ENCODE results near the gene TAF9B. TPM values are rescaled to one million over a fixed set of nuclear protein-coding genes. Genes with fewer than 3 reads are reported as not detected.
"Not testable (repeated sequence)": the region's sequence is repeated elsewhere in the genome, so short reads cannot be mapped to it uniquely, and the experiment has no call there.

TAF9B gene
- total RNA-seq, result 23.0 TPM in 2 replicates

GRCh38 chrX:78139160-78140123 lies at the start of gene TAF9B:
TAF9B (minus strand) TSS chrX:78139650; CDS start chrX:78139611, 39 bp downstream.
- intact Hi-C loops (cut with micrococcal nuclease), result loop anchor here (2.0 to 10.0 kb wide), 2 partner anchors 35 to 375 kb away; partner anchors contain the start of gene PGK1

GRCh38 chrX:78182881-78183280 lies 43.4 kb upstream of the TAF9B start:
- intact Hi-C loops (cut with micrococcal nuclease), result no loop called here

- intact Hi-C loops (cut with micrococcal nuclease), result no loop called here
Measured at GRCh38 chrX:78181307-78181706, 41.9 kb upstream of the TAF9B start.

GRCh38 chrX:78168065-78168464 lies 28.6 kb upstream of the TAF9B start:
- intact Hi-C loops (cut with micrococcal nuclease), result no loop called here

- intact Hi-C loops (cut with micrococcal nuclease), result no loop called here
Measured at GRCh38 chrX:78165425-78165824, 26.0 kb upstream of the TAF9B start.

- intact Hi-C loops (cut with micrococcal nuclease), result not testable (repeated sequence)
Measured at GRCh38 chrX:78163175-78163574, 23.7 kb upstream of the TAF9B start.

- intact Hi-C loops (cut with micrococcal nuclease), result not testable (repeated sequence)
Measured at GRCh38 chrX:78160711-78161110, 21.3 kb upstream of the TAF9B start.

GRCh38 chrX:78157846-78158245 lies 18.4 kb upstream of the TAF9B start:
- intact Hi-C loops (cut with micrococcal nuclease), result not testable (repeated sequence)

GRCh38 chrX:78157373-78157772 lies 17.9 kb upstream of the TAF9B start:
- intact Hi-C loops (cut with micrococcal nuclease), result not testable (repeated sequence)

- intact Hi-C loops (cut with micrococcal nuclease), result not testable (repeated sequence)
Measured at GRCh38 chrX:78147002-78147540, 7.6 kb upstream of the TAF9B start.

- intact Hi-C loops (cut with micrococcal nuclease), result no loop called here
Measured at GRCh38 chrX:78140206-78140605, 756 bp upstream of the TAF9B start.

- intact Hi-C loops (cut with micrococcal nuclease), result loop anchor here (10.0 kb wide), 1 partner anchor 381 kb away; no protein-coding TSS in a partner anchor
Measured at GRCh38 chrX:78133238-78133960, 6.1 kb downstream of the TAF9B start.

GRCh38 chrX:78131117-78131516 lies 8.3 kb downstream of the TAF9B start:
- intact Hi-C loops (cut with micrococcal nuclease), result loop anchor here (10.0 kb wide), 1 partner anchor 384 kb away; no protein-coding TSS in a partner anchor

GRCh38 chrX:78130396-78130795 lies 9.1 kb downstream of the TAF9B start:
- intact Hi-C loops (cut with micrococcal nuclease), result loop anchor here (10.0 kb wide), 1 partner anchor 384 kb away; no protein-coding TSS in a partner anchor

GRCh38 chrX:78129714-78130113 lies 9.7 kb downstream of the TAF9B start:
- intact Hi-C loops (cut with micrococcal nuclease), result loop anchor here (10.0 kb wide), 1 partner anchor 385 kb away; no protein-coding TSS in a partner anchor

- intact Hi-C loops (cut with micrococcal nuclease), result not testable (repeated sequence)
Measured at GRCh38 chrX:78125781-78126180, 13.7 kb downstream of the TAF9B start.

- intact Hi-C loops (cut with micrococcal nuclease), result no loop called here
Measured at GRCh38 chrX:78125148-78125547, 14.3 kb downstream of the TAF9B start.

- intact Hi-C loops (cut with micrococcal nuclease), result loop anchor here (5.0 kb wide), 1 partner anchor 958 kb away; no protein-coding TSS in a partner anchor
Measured at GRCh38 chrX:78124307-78124706, 15.1 kb downstream of the TAF9B start.

GRCh38 chrX:78123190-78123589 lies 16.3 kb downstream of the TAF9B start:
- intact Hi-C loops (cut with micrococcal nuclease), result loop anchor here (5.0 kb wide), 1 partner anchor 959 kb away; no protein-coding TSS in a partner anchor

GRCh38 chrX:78119521-78120227 lies 19.8 kb downstream of the TAF9B start:
- intact Hi-C loops (cut with micrococcal nuclease), result loop anchor here (5.0 kb wide), 1 partner anchor 963 kb away; no protein-coding TSS in a partner anchor

- intact Hi-C loops (cut with micrococcal nuclease), result no loop called here
Measured at GRCh38 chrX:78118628-78119027, 20.8 kb downstream of the TAF9B start.
